ENCODE measurements around the gene OPTN. TPM values are rescaled to one million over a fixed set of nuclear protein-coding genes. Genes with fewer than 3 reads are reported as not detected.

OPTN gene
- total RNA-seq, 1 donor from 2014 or later = 44.7 TPM

- Histone ChIP-seq H3K9me3 (no peaks in the 10 kb centered on the region), H3K27ac (no peak overlapping the region), H3K36me3 (no peaks in the 10 kb centered on the region), H3K4me3 (peak overlapping the region; percentile 24 to 47), H3K27me3 (no peaks in the 10 kb centered on the region), H3K4me1 (peaks cover 13% of the 10 kb centered on the region)
- no peak for TF ChIP-seq POLR2AphosphoS5 (IDR thresholded peaks at IDR 0.05; ENCODE audit: insufficient read depth in 1 of 2, low read depth in 1 of 2)
- no peak for TF ChIP-seq CTCF (IDR thresholded peaks at IDR 0.05)
- no peak for TF ChIP-seq POLR2A (IDR thresholded peaks at IDR 0.05)
- DNase-seq (ENCODE audit: extremely low spot score in 2 of 2) = no peak
- intact Hi-C loops (cut with DNase I) = no loop called here
Observed at GRCh38 chr10:13161857-13162271, 61.9 kb downstream of the OPTN start.

GRCh38 chr10:13163859-13164258 lies 63.9 kb downstream of the OPTN start:
- Histone ChIP-seq H3K4me3 (no peak overlapping the region), H3K4me1 (peaks cover 13% of the 10 kb centered on the region), H3K27ac (no peak overlapping the region), H3K9me3 (no peaks in the 10 kb centered on the region), H3K36me3 (no peaks in the 10 kb centered on the region), H3K27me3 (no peaks in the 10 kb centered on the region)
- DNase-seq (ENCODE audit: extremely low spot score in 2 of 2) = no peak
- intact Hi-C loops (cut with DNase I) = no loop called here
- TF ChIP-seq POLR2AphosphoS5 (IDR thresholded peaks at IDR 0.05; ENCODE audit: insufficient read depth in 1 of 2, low read depth in 1 of 2) = no peak
- no peak for TF ChIP-seq POLR2A (IDR thresholded peaks at IDR 0.05)
- no peak for TF ChIP-seq CTCF (IDR thresholded peaks at IDR 0.05)

GRCh38 chr10:13165177-13165576 lies 65.2 kb downstream of the OPTN start:
- H3K27me3 ChIP-seq = no peaks in the 10 kb centered on the region

GRCh38 chr10:13167568-13167967 lies 67.6 kb downstream of the OPTN start:
- Histone ChIP-seq H3K36me3 (no peaks in the 10 kb centered on the region), H3K4me3 (no peak overlapping the region), H3K9me3 (no peaks in the 10 kb centered on the region), H3K4me1 (no peaks in the 10 kb centered on the region), H3K27me3 (no peaks in the 10 kb centered on the region), H3K27ac (no peak overlapping the region)
- no peak for DNase-seq (ENCODE audit: extremely low spot score in 2 of 2)
- TF ChIP-seq CTCF (IDR thresholded peaks at IDR 0.05) (no peak), POLR2A (IDR thresholded peaks at IDR 0.05) (no peak)
- intact Hi-C loops (cut with DNase I) = no loop called here

More at GRCh38 chr10:13165177-13165576, 65.2 kb downstream of the OPTN start:
- no peaks in the 10 kb centered on the region for H3K36me3 ChIP-seq
- no peak overlapping the region for H3K4me3 ChIP-seq
- H3K9me3 ChIP-seq = no peaks in the 10 kb centered on the region
- H3K4me1 ChIP-seq = peaks cover 13% of the 10 kb centered on the region
- intact Hi-C loops (cut with DNase I) = no loop called here
- H3K27ac ChIP-seq = no peak overlapping the region
- TF ChIP-seq POLR2AphosphoS5 (IDR thresholded peaks at IDR 0.05; ENCODE audit: insufficient read depth in 1 of 2, low read depth in 1 of 2) = no peak
- TF ChIP-seq CTCF (IDR thresholded peaks at IDR 0.05) = no peak
- TF ChIP-seq POLR2A (IDR thresholded peaks at IDR 0.05) = no peak
- no peak for DNase-seq (ENCODE audit: extremely low spot score in 2 of 2)

- H3K27ac ChIP-seq = no peak overlapping the region
- no peaks in the 10 kb centered on the region for H3K36me3 ChIP-seq
- DNase-seq (ENCODE audit: extremely low spot score in 2 of 2) = no peak
- H3K4me1 ChIP-seq = no peaks in the 10 kb centered on the region
- H3K4me3 ChIP-seq = no peak overlapping the region
- H3K9me3 ChIP-seq = no peaks in the 10 kb centered on the region
- TF ChIP-seq CTCF (IDR thresholded peaks at IDR 0.05) = no peak
- no peak for TF ChIP-seq POLR2AphosphoS5 (IDR thresholded peaks at IDR 0.05; ENCODE audit: insufficient read depth in 1 of 2, low read depth in 1 of 2)
- intact Hi-C loops (cut with DNase I) = no loop called here
- no peaks in the 10 kb centered on the region for H3K27me3 ChIP-seq
Observed at GRCh38 chr10:13168781-13169180, 68.8 kb downstream of the OPTN start.

All from vagina (tissue), 2 donors.